H1 (cell line): ENCODE measurements around the gene FAM131C. TPM values are rescaled to one million over a fixed set of nuclear protein-coding genes. Genes with fewer than 3 reads are reported as not detected.

Experiments used
- CTCF ChIA-PET: fragments of 300-600 bp; sonication (Branson Sonifier 250); formaldehyde crosslinking; loops from one replicate; lab custom pipeline; 2021; ENCODE audit not compliant: partially characterized antibody; lab: Charles Lee
- POLR2A ChIA-PET: fragments of 300-600 bp; sonication (Branson Sonifier 250); formaldehyde crosslinking; loops from one replicate; lab custom pipeline; 2021; ENCODE audit warnings: inconsistent platforms; ENCODE audit not compliant: partially characterized antibody; lab: Charles Lee
- DNase-seq, 2 experiments: peaks; one replicate each; pipeline versions ENCODE4 v3.0.0 to v3.0.0-alpha.2; 2010 to 2022; ENCODE audit warnings: low spot score in 2 of 2, low read depth in 1 of 2, mixed read lengths in 1 of 2
- FAIRE-seq: peaks from 2 replicates; lab custom pipeline; 2011; peaks lifted over from hg19 to GRCh38; lab: Jason Lieb, UNC
- H2AFZ ChIP-seq: 2 replicates; pipeline ENCODE4 v1.8.1; 2012; ENCODE audit warnings: low read length, inconsistent platforms
- H2AK5ac ChIP-seq: 2 replicates; pipeline ENCODE4 v1.6.1; 2013; ENCODE audit warnings: low read depth, low read length
- H2BK120ac ChIP-seq: replicated peaks from 2 replicates; pipeline ENCODE3; 2013; ENCODE audit warnings: low read depth, low read length, inconsistent platforms
- H2BK12ac ChIP-seq: 2 replicates; pipeline ENCODE4 v1.6.1; 2013; ENCODE audit warnings: low read depth, low read length
- H2BK15ac ChIP-seq: 2 replicates; pipeline ENCODE4 v1.6.1; 2013; ENCODE audit warnings: low read length
- H2BK20ac ChIP-seq: 2 replicates; pipeline ENCODE4 v1.6.1; 2013; ENCODE audit warnings: low read length
- H2BK5ac ChIP-seq: 2 replicates; pipeline ENCODE4 v1.6.1; 2013; ENCODE audit warnings: low read depth, low read length
- H3K14ac ChIP-seq: 2 replicates; pipeline ENCODE4 v1.6.1; 2013; ENCODE audit warnings: inconsistent platforms; ENCODE audit not compliant: insufficient read length
- H3K18ac ChIP-seq: 2 replicates; pipeline ENCODE4 v1.6.1; 2013; ENCODE audit warnings: low read length; ENCODE audit errors: extremely low read depth
- H3K23ac ChIP-seq: 2 replicates; pipeline ENCODE4 v1.6.1; 2013; ENCODE audit warnings: inconsistent platforms; ENCODE audit not compliant: insufficient read length
- H3K23me2 ChIP-seq: 2 replicates; pipeline ENCODE4 v1.6.1; 2013; ENCODE audit warnings: low read depth, low read length
- H3K27ac ChIP-seq: 2 replicates; pipeline ENCODE4 v1.6.1; 2011; ENCODE audit warnings: low read depth, low read length, inconsistent platforms
- H3K27me3 ChIP-seq, 4 experiments: replicated peaks in 1 of 4; 1 replicate in 1 of 4; 2 replicates in 3 of 4; pipeline versions ENCODE4 v1.6.1 to v1.8.1; 2011 to 2013; ENCODE audit warnings: low read length in 3 of 4, mild to moderate bottlenecking in 3 of 4, inconsistent platforms in 2 of 4, mixed read lengths in 2 of 4, moderate library complexity in 1 of 4; ENCODE audit not compliant: control insufficient read depth in 3 of 4, insufficient read depth in 3 of 4; ENCODE audit errors: extremely low read depth in 1 of 4
- H3K36me3 ChIP-seq, 4 experiments: 2 replicates each; pipeline versions ENCODE4 v1.6.1 to v1.8.1; 2011 to 2013; ENCODE audit warnings: mild to moderate bottlenecking in 4 of 4, low read length in 3 of 4, moderate library complexity in 2 of 4, control low read depth in 1 of 4, inconsistent platforms in 1 of 4; ENCODE audit not compliant: insufficient read depth in 4 of 4, control insufficient read depth in 2 of 4
- H3K4ac ChIP-seq: replicated peaks from 2 replicates; pipeline ENCODE3; 2013; ENCODE audit warnings: low read length, low read depth, mixed read lengths, inconsistent platforms; ENCODE audit not compliant: insufficient read length
- H3K4me1 ChIP-seq, 4 experiments: replicated peaks in 1 of 4; 1 replicate in 1 of 4; 2 replicates in 3 of 4; pipeline versions ENCODE4 v1.6.1 to v1.8.1; 2011 to 2013; ENCODE audit warnings: low read length in 3 of 4, inconsistent platforms in 2 of 4, mixed read lengths in 1 of 4; ENCODE audit not compliant: insufficient read depth in 4 of 4, control insufficient read depth in 3 of 4
- H3K4me2 ChIP-seq, 2 experiments: 2 replicates each; pipeline versions ENCODE4 v1.6.1 to v1.8.1; 2011 to 2013; ENCODE audit warnings: low read depth in 2 of 2, low read length in 2 of 2, control low read depth in 1 of 2, inconsistent platforms in 1 of 2, mild to moderate bottlenecking in 1 of 2; ENCODE audit not compliant: insufficient read depth in 1 of 2
- H3K4me3 ChIP-seq, 4 experiments: fragments of 200-600, 300-600 bp in 1 of 4; sonication (generic), shearing (Covaris generic), sonication (Bioruptor Twin) in 1 of 4; 2 replicates each; pipeline versions ENCODE4 v1.5.1 to v1.8.1; 2011 to 2016; ENCODE audit warnings: low read length in 4 of 4, low read depth in 3 of 4, control low read depth in 2 of 4, inconsistent platforms in 2 of 4, mild to moderate bottlenecking in 2 of 4, mixed read lengths in 1 of 4, moderate library complexity in 1 of 4; ENCODE audit not compliant: insufficient read depth in 2 of 4; ENCODE audit errors: extremely low read depth in 1 of 4
- H3K56ac ChIP-seq: replicated peaks from 2 replicates; pipeline ENCODE3; 2013; ENCODE audit warnings: low read depth, mild to moderate bottlenecking, mixed read lengths, low read length, inconsistent platforms; ENCODE audit not compliant: insufficient read length
- H3K79me1 ChIP-seq: 2 replicates; pipeline ENCODE4 v1.6.1; 2013; ENCODE audit warnings: low read depth, low read length, control low read depth
- H3K79me2 ChIP-seq, 2 experiments: 2 replicates each; pipeline versions ENCODE4 v1.6.1 to v1.8.1; 2012 to 2013; ENCODE audit warnings: low read length in 2 of 2, mild to moderate bottlenecking in 2 of 2, inconsistent platforms in 1 of 2; ENCODE audit not compliant: insufficient read depth in 2 of 2, control insufficient read depth in 1 of 2
- H3K9ac ChIP-seq, 4 experiments: replicated peaks in 1 of 4; 1 replicate in 1 of 4; 2 replicates in 3 of 4; pipeline versions ENCODE4 v1.6.1 to v1.8.1; 2011 to 2013; ENCODE audit warnings: low read depth in 3 of 4, low read length in 3 of 4, control low read depth in 2 of 4, mild to moderate bottlenecking in 2 of 4, moderate library complexity in 2 of 4, inconsistent platforms in 1 of 4; ENCODE audit errors: extremely low read depth in 1 of 4
- H3K9me3 ChIP-seq, 2 experiments: 2 replicates each; pipeline versions ENCODE4 v1.6.1 to v1.8.1; 2012 to 2013; ENCODE audit warnings: mild to moderate bottlenecking in 2 of 2, moderate library complexity in 2 of 2, control low read depth in 1 of 2, inconsistent platforms in 1 of 2, low read depth in 1 of 2, low read length in 1 of 2, mixed read lengths in 1 of 2; ENCODE audit not compliant: insufficient read depth in 2 of 2
- H4K20me1 ChIP-seq, 2 experiments: replicated peaks in 1 of 2; 2 replicates each; pipeline versions ENCODE3 to v1.8.1; 2011 to 2013; ENCODE audit warnings: inconsistent platforms in 2 of 2, low read length in 2 of 2, mild to moderate bottlenecking in 1 of 2; ENCODE audit not compliant: insufficient read depth in 2 of 2, control insufficient read depth in 1 of 2
- H4K5ac ChIP-seq: 2 replicates; pipeline ENCODE4 v1.6.1; 2013; ENCODE audit warnings: low read length, low read depth, mixed read lengths, inconsistent platforms; ENCODE audit not compliant: insufficient read length
- H4K8ac ChIP-seq: 2 replicates; pipeline ENCODE4 v1.8.0; 2013; ENCODE audit warnings: mild to moderate bottlenecking, moderate library complexity, low read length, inconsistent platforms; ENCODE audit not compliant: insufficient read depth; ENCODE audit errors: extremely low read depth
- H4K91ac ChIP-seq: replicated peaks from 2 replicates; pipeline ENCODE3; 2013; ENCODE audit warnings: low read length, mixed read lengths, inconsistent platforms; ENCODE audit not compliant: insufficient read length
- BCL11A ChIP-seq, 2 experiments: IDR thresholded peaks; one replicate each; pipeline ENCODE4 v1.6.1; 2011; ENCODE audit warnings: low read depth in 2 of 2, low read length in 2 of 2, mild to moderate bottlenecking in 2 of 2
- BRCA1 ChIP-seq: IDR thresholded peaks from 2 replicates; pipeline ENCODE4 v1.6.1; 2012; ENCODE audit warnings: low read depth, low read length, improper control_type of control experiment
- CHD1 ChIP-seq: IDR thresholded peaks from 2 replicates; pipeline ENCODE4 v1.6.1; 2012; ENCODE audit warnings: low read depth, low read length, improper control_type of control experiment
- EGR1 ChIP-seq: IDR thresholded peaks from 2 replicates; pipeline ENCODE4 v1.6.1; 2011; ENCODE audit warnings: low read depth, low read length, borderline replicate concordance
- FOSL1 ChIP-seq: IDR thresholded peaks from 2 replicates; pipeline ENCODE4 v1.6.1; 2011; ENCODE audit warnings: mild to moderate bottlenecking, low read depth, low read length, moderate library complexity; ENCODE audit not compliant: insufficient read depth
- MAX ChIP-seq: IDR thresholded peaks from 2 replicates; pipeline ENCODE4 v1.6.1; 2012; ENCODE audit warnings: inconsistent platforms
- POLR2A ChIP-seq, 2 experiments: IDR thresholded peaks; 1 replicate in 1 of 2; 2 replicates in 1 of 2; pipeline ENCODE4 v1.6.1; 2011; ENCODE audit warnings: low read depth in 2 of 2, low read length in 2 of 2, mild to moderate bottlenecking in 2 of 2; ENCODE audit errors: control extremely low read depth in 1 of 2
- POU5F1 ChIP-seq: IDR thresholded peaks from 2 replicates; pipeline ENCODE4 v1.6.1; 2011; ENCODE audit warnings: low read depth, mild to moderate bottlenecking, low read length, moderate library complexity
- SP1 ChIP-seq: IDR thresholded peaks from 2 replicates; pipeline ENCODE4 v1.6.1; 2011; ENCODE audit warnings: low read depth, low read length
- TBP ChIP-seq: IDR thresholded peaks from 2 replicates; pipeline ENCODE4 v1.6.1; 2011; ENCODE audit warnings: low read depth, low read length, improper control_type of control experiment
- WGBS, 2 experiments: shearing (Covaris generic) in 1 of 2; methylation state at CpG; one replicate each; pipeline versions ENCODE4 v1.1.6 to v1.1.7; 2013 to 2015; ENCODE audit warnings: low lambda C conversion rate in 2 of 2, mixed read lengths in 2 of 2, inconsistent platforms in 1 of 2, low coverage in 1 of 2, missing lambda C conversion rate in 1 of 2; ENCODE audit not compliant: insufficient replicate concordance in 2 of 2, insufficient coverage in 1 of 2, insufficient read length in 1 of 2; ENCODE audit errors: extremely low coverage in 1 of 2, missing lambda C conversion rate in 1 of 2; 5-methylcytosine and 5-hydroxymethylcytosine counted together
- polyA plus RNA-seq, 7 experiments: library from polyadenylated mRNA; depleted of rRNA in 3 of 7; stranded (reverse) in 5 of 7; unstranded in 2 of 7; fragments of >200 nt in 5 of 7; fragments of 200-250 nt in 2 of 7; gene quantifications; 1 replicate in 5 of 7; 2 replicates in 1 of 7; 4 replicates in 1 of 7; pipeline versions ENCODE4 v1.2.1 to v1.2.3, GENCODE V29; 2011 to 2013; ENCODE audit warnings: missing spikeins in 2 of 7, mixed read lengths in 2 of 7
- total RNA-seq: library from RNA; stranded (reverse); fragmentation: NEBNext Ultra II Directional; extraction: Animal tissue kit (Norgen Biotek cat#: 25700); gene quantifications from 2 replicates; pipeline ENCODE4 v1.2.1, GENCODE V29; 2021

FAM131C gene
- total and polyA plus RNA-seq, 2 of the 8 experiments (the other 6 are each of a cell fraction or from before 2014, with no cell fraction given), result 0.73 to 0.78 TPM

GRCh38 chr1:16120407-16120806, 47.0 kb upstream of the FAM131C start:
- H2BK120ac ChIP-seq, result no peak overlapping the region
- TF ChIP-seq SP1 (no peak), POU5F1 (no peak), FOSL1 (no peak), BRCA1 (no peak), POLR2A (IDR thresholded peaks at IDR 0.05; ENCODE audit: control extremely low read depth in 1 of 2, low read depth in 2 of 2, low read length in 2 of 2) (no peak), MAX (no peak), CHD1 (no peak), BCL11A (IDR thresholded peaks at IDR 0.05; ENCODE audit: low read depth in 2 of 2, low read length in 2 of 2) (no peak), EGR1 (no peak), TBP (no peak)
- TF ChIP-seq, all 59 proteins: peak for 0
- peak overlapping the region; percentile 75; the same call in 1 of the 2 replicates for H2BK15ac ChIP-seq
- H3K4me2 ChIP-seq, result no peak overlapping the region
- no peaks in the 10 kb centered on the region for H3K27me3 ChIP-seq
- peaks cover 4 to 16% (median 5%) of the 10 kb centered on the region in 4 experiments; a peak in 6 of 8 replicates for H3K36me3 ChIP-seq
- H3K23me2 ChIP-seq, result no peaks in the 10 kb centered on the region
- no peaks in the 10 kb centered on the region for H3K79me2 ChIP-seq
- H3K79me1 ChIP-seq, result no peaks in the 10 kb centered on the region; the same call in 1 of the 2 replicates
- no peak overlapping the region for H4K91ac ChIP-seq
- H4K20me1 ChIP-seq, result peaks cover 0 to 2% of the 10 kb centered on the region in 2 experiments
- WGBS, 2 experiments, result 89% methylated on average over 1 of the region's 1 CpG; no CpG with 5 or more reads in 1 of the 2 experiments
- no peak overlapping the region for H3K23ac ChIP-seq
- FAIRE-seq (no peak), DNase-seq (peak in 1 of 2 experiments; percentile 46)
- ChIA-PET POLR2A (interaction anchor here (0.7 to 7.3 kb wide), 9 partner anchors 8 to 38 kb away, joined by 3 to 51 read pairs (median 4); partner anchors contain the start of gene EPHA2), CTCF (interaction anchor here (1.3 to 31.3 kb wide), 7 partner anchors 12 to 122 kb away, joined by 3 to 522 read pairs (median 4); partner anchors contain the start of gene FAM131C)
- no peak overlapping the region for H3K9ac ChIP-seq
- H3K56ac ChIP-seq, result no peak overlapping the region
- H3K4me1 ChIP-seq, result peaks cover 11 to 33% (median 20%) of the 10 kb centered on the region in 4 experiments
- H2BK20ac ChIP-seq, result peak overlapping the region; percentile 86
- H3K4me3 ChIP-seq, result no peak overlapping the region
- peak overlapping the region; percentile 43; the same call in 1 of the 2 replicates for H4K8ac ChIP-seq
- H2BK12ac ChIP-seq, result 0 out of 2 replicates have a peak overlapping the region, but pooled peaks have one; percentile 75
- no peaks in the 10 kb centered on the region for H3K9me3 ChIP-seq
- no peak overlapping the region; the same call in 1 of the 2 replicates for H2BK5ac ChIP-seq
- no peak overlapping the region for H3K4ac ChIP-seq
- H3K18ac ChIP-seq, result no peak overlapping the region; the same call in 1 of the 2 replicates
- no peak overlapping the region for H2AK5ac ChIP-seq
- H2AFZ ChIP-seq, result no peak overlapping the region
- no peak overlapping the region for H4K5ac ChIP-seq
- no peak overlapping the region for H3K14ac ChIP-seq
- H3K27ac ChIP-seq, result no peak overlapping the region
